ENCODE results near the gene FHIP2A.
"Not testable (repeated sequence)": the region's sequence is repeated elsewhere in the genome, so short reads cannot be mapped to it uniquely, and the experiment has no call there.

Gene FHIP2A

DNA sequence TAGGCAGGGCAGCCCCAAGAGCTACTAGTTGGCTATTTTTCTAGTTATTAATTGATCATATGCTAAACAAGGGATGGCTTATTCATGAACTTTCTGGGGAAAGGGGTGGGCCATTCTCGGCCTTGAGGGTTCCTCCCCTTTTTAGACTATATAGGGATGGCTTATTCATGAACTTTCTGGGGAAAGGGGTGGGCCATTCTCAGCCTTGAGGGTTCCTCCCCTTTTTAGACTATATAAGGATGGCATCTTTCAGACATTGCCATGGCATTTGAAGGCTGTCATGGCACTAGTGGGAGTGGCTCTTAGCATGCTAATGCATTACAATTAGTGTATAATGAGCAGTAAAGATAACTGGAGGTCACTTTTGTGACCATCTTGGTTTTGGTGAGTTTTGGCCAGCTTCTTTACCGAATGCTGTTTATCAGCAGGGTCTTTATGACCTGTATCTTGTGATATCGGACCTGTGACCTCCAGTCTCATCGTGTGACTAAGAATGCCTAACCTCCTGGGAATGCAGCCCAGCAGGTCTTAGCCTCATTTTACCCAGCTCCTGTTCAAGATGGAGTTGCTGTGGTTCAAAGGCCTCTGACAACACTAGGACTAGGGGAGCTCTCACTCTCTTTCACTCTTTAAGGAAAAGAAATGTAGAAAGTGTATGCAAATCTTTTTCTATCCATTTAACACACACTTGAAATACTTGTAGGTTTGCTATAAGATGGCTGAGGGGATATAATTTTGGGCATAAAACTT, 7.8 kb downstream of the FHIP2A start:
- DNase-seq (ENCODE audit: extremely low read depth, low read depth), result no peak
- TF ChIP-seq, protein P1, sequence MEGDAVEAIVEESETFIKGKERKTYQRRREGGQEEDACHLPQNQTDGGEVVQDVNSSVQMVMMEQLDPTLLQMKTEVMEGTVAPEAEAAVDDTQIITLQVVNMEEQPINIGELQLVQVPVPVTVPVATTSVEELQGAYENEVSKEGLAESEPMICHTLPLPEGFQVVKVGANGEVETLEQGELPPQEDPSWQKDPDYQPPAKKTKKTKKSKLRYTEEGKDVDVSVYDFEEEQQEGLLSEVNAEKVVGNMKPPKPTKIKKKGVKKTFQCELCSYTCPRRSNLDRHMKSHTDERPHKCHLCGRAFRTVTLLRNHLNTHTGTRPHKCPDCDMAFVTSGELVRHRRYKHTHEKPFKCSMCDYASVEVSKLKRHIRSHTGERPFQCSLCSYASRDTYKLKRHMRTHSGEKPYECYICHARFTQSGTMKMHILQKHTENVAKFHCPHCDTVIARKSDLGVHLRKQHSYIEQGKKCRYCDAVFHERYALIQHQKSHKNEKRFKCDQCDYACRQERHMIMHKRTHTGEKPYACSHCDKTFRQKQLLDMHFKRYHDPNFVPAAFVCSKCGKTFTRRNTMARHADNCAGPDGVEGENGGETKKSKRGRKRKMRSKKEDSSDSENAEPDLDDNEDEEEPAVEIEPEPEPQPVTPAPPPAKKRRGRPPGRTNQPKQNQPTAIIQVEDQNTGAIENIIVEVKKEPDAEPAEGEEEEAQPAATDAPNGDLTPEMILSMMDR (IDR thresholded peaks at IDR 0.05; ENCODE audit: low read depth, low read length), result no peak

DNA sequence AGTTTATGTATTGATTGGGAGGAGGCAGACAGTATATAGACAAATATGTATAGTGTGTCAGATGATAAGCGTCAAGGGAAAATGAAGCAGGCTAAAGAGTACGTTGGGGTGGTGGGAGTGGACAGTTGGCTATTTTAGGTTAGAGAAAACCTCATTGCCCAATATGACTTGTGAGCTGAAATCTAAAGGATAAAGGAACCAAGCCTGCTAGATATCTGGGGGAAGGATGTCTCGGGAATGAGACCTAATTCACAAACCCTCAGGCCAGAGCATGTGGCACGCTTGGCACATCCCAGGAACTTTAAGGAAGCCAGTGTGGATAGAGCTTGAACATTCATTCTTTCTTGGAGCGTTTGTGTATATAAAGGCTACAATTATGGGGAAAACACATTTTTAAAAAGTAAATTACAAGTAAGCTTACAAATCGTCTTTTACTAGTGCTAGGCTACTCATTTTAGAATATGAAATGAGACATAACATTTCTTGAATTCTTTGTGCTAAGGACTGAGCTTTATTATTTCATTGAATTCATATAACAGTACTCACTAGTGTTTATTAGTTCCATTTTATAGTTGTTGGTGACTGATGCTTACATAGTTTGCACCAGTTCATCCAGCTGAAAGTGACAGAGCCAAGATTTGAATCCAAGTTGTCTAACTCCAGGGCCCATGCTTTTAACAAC, 9.7 kb downstream of the FHIP2A start:
- no peak for DNase-seq (ENCODE audit: extremely low read depth, low read depth)
- TF ChIP-seq, protein P1 (IDR thresholded peaks at IDR 0.05; ENCODE audit: low read depth, low read length), result no peak

DNA sequence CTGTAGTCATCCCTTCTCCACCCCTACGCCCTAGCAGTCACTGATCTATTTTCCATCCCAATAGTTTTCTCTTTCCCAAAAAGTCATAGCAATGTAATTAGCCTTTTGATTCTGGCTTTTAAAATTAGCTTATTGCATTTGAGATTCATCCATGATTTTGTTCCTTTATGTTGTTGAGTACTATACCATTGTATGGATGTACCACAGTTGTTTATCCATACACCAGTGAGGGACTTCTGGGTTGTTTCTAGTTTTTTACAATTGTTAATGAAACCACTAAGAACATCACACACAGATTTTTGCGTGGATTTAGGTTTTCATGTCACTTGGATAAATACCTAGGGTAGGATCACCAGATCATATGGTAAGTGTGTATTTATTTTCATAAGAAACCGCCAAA, 16.1 kb downstream of the FHIP2A start:
- TF ChIP-seq, protein P1 (IDR thresholded peaks at IDR 0.05; ENCODE audit: low read depth, low read length), result no peak
- no peak for DNase-seq (ENCODE audit: extremely low read depth, low read depth)

DNA sequence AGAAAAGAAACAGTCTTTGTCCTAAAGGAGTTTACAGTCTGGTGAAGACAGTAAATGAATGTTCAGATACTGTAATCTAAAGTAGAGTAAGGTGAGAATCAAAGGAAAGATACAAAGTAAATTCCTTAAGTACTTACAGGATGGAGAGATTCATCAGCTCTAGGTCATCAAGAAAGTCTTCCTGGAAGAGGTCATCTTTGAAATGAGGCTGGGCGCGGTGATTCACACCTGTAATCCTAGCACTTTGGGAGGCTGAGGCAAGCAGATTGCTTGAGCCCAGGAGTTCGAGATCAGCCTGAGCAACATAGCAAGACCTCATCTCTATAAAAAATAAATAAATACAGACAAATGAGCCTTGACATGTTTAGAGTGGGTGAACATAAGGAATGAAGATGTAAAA, 18.3 kb downstream of the FHIP2A start:
- DNase-seq (ENCODE audit: extremely low read depth, low read depth), result no peak
- TF ChIP-seq, protein P1 (IDR thresholded peaks at IDR 0.05; ENCODE audit: low read depth, low read length), result no peak

DNA sequence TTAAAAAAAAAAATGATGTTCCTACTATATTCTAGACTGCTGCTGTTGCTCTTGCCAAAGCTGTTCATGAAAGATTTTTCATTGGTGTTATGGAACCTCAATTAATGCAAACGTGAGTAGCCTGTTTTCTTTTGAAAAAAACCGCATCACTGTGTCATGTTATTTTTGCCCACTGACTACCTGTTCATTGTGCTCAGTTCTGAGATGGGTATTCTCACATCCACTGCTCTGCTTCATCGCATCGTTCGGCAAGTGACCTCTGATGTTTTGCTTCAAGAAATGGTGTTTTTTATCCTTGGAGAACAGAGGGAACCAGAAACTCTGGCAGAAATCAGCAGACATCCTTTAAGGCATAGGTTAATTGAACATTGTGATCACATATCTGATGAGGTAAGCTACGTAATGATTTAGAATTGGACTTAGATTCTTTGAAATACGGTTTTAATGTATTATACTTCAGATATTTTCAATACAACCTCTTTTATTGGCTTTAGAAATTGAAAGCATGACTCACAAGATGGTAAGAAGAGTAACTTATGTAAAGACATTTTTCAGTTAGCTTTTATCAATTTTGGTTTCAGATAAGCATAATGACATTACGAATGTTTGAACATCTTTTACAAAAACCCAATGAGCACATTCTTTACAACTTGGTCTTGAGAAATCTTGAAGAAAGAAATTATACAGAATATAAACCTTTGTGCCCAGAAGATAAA, 24.6 kb downstream of the FHIP2A start:
- TF ChIP-seq, protein P1 (IDR thresholded peaks at IDR 0.05; ENCODE audit: low read depth, low read length), result no peak
- DNase-seq (ENCODE audit: extremely low read depth, low read depth), result no peak

DNA sequence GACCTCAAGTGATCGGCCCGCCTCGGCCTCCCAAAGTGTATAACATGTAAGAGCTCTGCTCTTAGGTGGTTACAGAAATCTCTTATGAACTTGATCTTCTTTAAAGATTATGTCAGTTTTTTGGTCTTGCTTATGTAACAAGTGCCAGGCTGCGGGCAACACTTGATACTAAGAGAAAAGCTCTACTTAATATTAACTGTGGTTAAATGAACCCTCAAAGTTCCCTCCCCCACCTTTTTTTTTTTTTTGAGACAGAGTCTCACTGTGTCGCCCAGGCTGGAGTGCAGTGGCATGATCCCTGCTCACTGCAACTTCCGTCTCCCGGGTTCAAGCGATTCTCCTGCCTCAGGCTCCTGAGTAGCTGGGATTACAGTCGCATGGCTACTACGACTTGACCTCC, 25.9 kb downstream of the FHIP2A start:
- DNase-seq (ENCODE audit: extremely low read depth, low read depth), result not testable (repeated sequence)

DNA sequence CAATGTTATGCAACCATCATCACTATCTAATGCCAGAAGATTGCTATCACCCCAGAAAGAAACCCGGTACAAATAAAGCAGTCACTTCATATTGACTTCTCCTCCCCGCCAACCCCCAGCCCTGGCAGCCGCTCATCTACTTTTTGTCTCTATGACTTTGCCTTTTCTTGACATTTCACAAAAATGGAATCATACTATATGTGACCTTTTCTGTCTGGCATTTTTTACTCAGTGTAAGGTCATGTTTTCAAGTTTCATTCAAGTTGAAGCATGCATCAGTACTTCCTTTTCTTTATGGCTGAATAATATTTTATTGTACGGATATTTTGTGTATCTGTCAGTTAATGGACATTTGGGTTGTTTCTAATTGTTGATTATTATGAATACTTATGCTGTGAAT, 28.1 kb downstream of the FHIP2A start:
- TF ChIP-seq, protein P1 (IDR thresholded peaks at IDR 0.05; ENCODE audit: low read depth, low read length), result no peak
- DNase-seq (ENCODE audit: extremely low read depth, low read depth), result no peak
